Vagina (tissue), 2 donors: ENCODE data around the gene PRDM16.

Source experiments
- CTCF ChIP-seq, 3 experiments: fragments of 450-650 bp in 2 of 3; fragments of 200-600 bp in 1 of 3; sonication (generic) in 1 of 3; IDR thresholded peaks; one replicate each; pipeline ENCODE4 v1.5.1; 2017 to 2019; ENCODE audit warnings: antibody characterized with exemption in 3 of 3, mild to moderate bottlenecking in 2 of 3, moderate library complexity in 2 of 3
- POLR2A ChIP-seq, 2 donors: fragments of 450-650 bp; IDR thresholded peaks; one replicate each; pipeline ENCODE4 v1.6.1; 2017; ENCODE audit warnings: antibody characterized with exemption in 2 of 2, mild to moderate bottlenecking in 2 of 2, moderate library complexity in 2 of 2
- POLR2AphosphoS5 ChIP-seq, 2 donors: sonication (generic); formaldehyde crosslinking; IDR thresholded peaks; one replicate each; pipeline ENCODE4 v1.9.0; 2017; ENCODE audit warnings: antibody characterized with exemption in 2 of 2, mild to moderate bottlenecking in 2 of 2, low read depth in 1 of 2; ENCODE audit not compliant: insufficient read depth in 1 of 2

GRCh38 chr1:3294450-3294849 is 225.4 kb downstream of the PRDM16 start:
- TF ChIP-seq CTCF (IDR thresholded peaks at IDR 0.05) (no peak), POLR2AphosphoS5 (IDR thresholded peaks at IDR 0.05; ENCODE audit: insufficient read depth in 1 of 2, low read depth in 1 of 2) (no peak), POLR2A (IDR thresholded peaks at IDR 0.05) (no peak)
